Esophagus (tissue), 2 donors: ENCODE results near the gene GAA. TPM values are rescaled to one million over a fixed set of nuclear protein-coding genes. Genes with fewer than 3 reads are reported as not detected.

Experiments used
- H3K27ac ChIP-seq, 2 donors: one replicate each; pipeline ENCODE4 v1.5.1; 2013; ENCODE audit warnings: low read depth in 2 of 2, mild to moderate bottlenecking in 2 of 2, inconsistent platforms in 1 of 2, low read length in 1 of 2, moderate library complexity in 1 of 2
- H3K27me3 ChIP-seq, 2 donors: one replicate each; pipeline ENCODE4 v1.6.1; 2013; ENCODE audit warnings: low read length in 2 of 2, control low read depth in 1 of 2, mild to moderate bottlenecking in 1 of 2; ENCODE audit not compliant: insufficient read depth in 2 of 2, control insufficient read depth in 1 of 2
- H3K36me3 ChIP-seq, 2 donors: one replicate each; pipeline ENCODE4 v1.6.1; 2013; ENCODE audit warnings: low read length in 1 of 2; ENCODE audit not compliant: control insufficient read depth in 2 of 2, insufficient read depth in 2 of 2
- H3K4me1 ChIP-seq, 2 donors: one replicate each; pipeline ENCODE4 v1.6.1; 2013; ENCODE audit warnings: low read length in 1 of 2; ENCODE audit not compliant: control insufficient read depth in 2 of 2, insufficient read depth in 2 of 2
- H3K4me3 ChIP-seq, 2 donors: one replicate each; pipeline ENCODE4 v1.5.1; 2013; ENCODE audit warnings: low read length in 2 of 2, mild to moderate bottlenecking in 2 of 2, low read depth in 1 of 2, moderate library complexity in 1 of 2
- H3K9me3 ChIP-seq, 2 donors: one replicate each; pipeline ENCODE4 v1.6.1; 2013; ENCODE audit warnings: mild to moderate bottlenecking in 2 of 2, low read depth in 1 of 2, low read length in 1 of 2, moderate library complexity in 1 of 2; ENCODE audit not compliant: control insufficient read depth in 2 of 2, insufficient read depth in 1 of 2
- WGBS, 2 donors: extraction: QIAGEN DNeasy Blood & Tissue Kit; methylation state at CpG; one replicate each; pipeline ENCODE4 v1.1.7; 2013; 5-methylcytosine and 5-hydroxymethylcytosine counted together
- polyA plus RNA-seq, 2 donors: library from polyadenylated mRNA; stranded (reverse); fragments of 200-250 nt; gene quantifications; one replicate each; pipeline ENCODE4 v1.2.3, GENCODE V29; 2013
- donor health status: healthy with polysubstance abuse.
- donor health status: Bipolar disorder and iron deficiency.

GAA gene
- polyA plus RNA-seq, 2 donors = 10.1 to 14.3 TPM

- Histone ChIP-seq H3K27ac (peak overlapping the region in 1 of 2 donors; percentile 36), H3K4me1 (peaks cover 0 to 7% of the 10 kb centered on the region in 2 donors), H3K9me3 (no peaks in the 10 kb centered on the region), H3K4me3 (no peak overlapping the region), H3K27me3 (no peaks in the 10 kb centered on the region), H3K36me3 (peaks cover 0 to 5% of the 10 kb centered on the region in 2 donors)
- 64 to 82% methylated on average over 5 of the region's 5 CpGs for WGBS, 2 donors
Observed at GRCh38 chr17:80168371-80168770, 67.0 kb downstream of the GAA start.

GRCh38 chr17:80169107-80169506 is 67.7 kb downstream of the GAA start:
- Histone ChIP-seq H3K27me3 (no peaks in the 10 kb centered on the region), H3K4me3 (no peak overlapping the region), H3K4me1 (peaks cover 0 to 7% of the 10 kb centered on the region in 2 donors), H3K27ac (no peak overlapping the region), H3K36me3 (peaks cover 0 to 5% of the 10 kb centered on the region in 2 donors), H3K9me3 (no peaks in the 10 kb centered on the region)
- 88 to 89% methylated on average over 5 of the region's 5 CpGs for WGBS, 2 donors

Other genes starting within 250 kb of the GAA start
- 1 to 10 TPM; 2.4 to 3.8 TPM for gene TBC1D16, start 65.7 kb upstream of the GAA start, polyA plus RNA-seq
- 1 to 10 TPM in 1 of 2 donors, under 1 TPM in 1; 0.48 to 1.3 TPM for gene CCDC40, start 64.9 kb upstream of the GAA start, polyA plus RNA-seq
- gene EIF4A3, start 45.5 kb downstream of the GAA start, polyA plus RNA-seq = 100 to 1,000 TPM in 1 of 2 donors, 10 to 100 TPM in 1; 40.5 to 102 TPM
- 10 to 100 TPM; 25.7 to 28.0 TPM for gene CARD14, start 68.4 kb downstream of the GAA start, polyA plus RNA-seq
- gene SGSH, start 118.8 kb downstream of the GAA start, polyA plus RNA-seq = 10 to 100 TPM; 16.5 to 20.4 TPM
- 1 to 10 TPM; 4.7 to 6.9 TPM for gene SLC26A11, start 118.8 kb downstream of the GAA start, polyA plus RNA-seq
- gene RNF213, start 159.3 kb downstream of the GAA start, polyA plus RNA-seq = 10 to 100 TPM; 17.9 to 54.7 TPM